Hepatocyte (in vitro differentiated cells): Measurements from ENCODE around the gene FAM89B. TPM values are rescaled to one million over a fixed set of nuclear protein-coding genes. Genes with fewer than 3 reads are reported as not detected.
"Not testable (repeated sequence)": the region's sequence is repeated elsewhere in the genome, so short reads cannot be mapped to it uniquely, and the experiment has no call there.

ENCODE experiments used
- DNase-seq: peaks from one replicate; pipeline ENCODE4 v3.0.0-alpha.2; 2016; ENCODE audit warnings: low spot score
- H2AFZ ChIP-seq: fragments of 200-600 bp; sonication (generic); 2 replicates; pipeline ENCODE4 v1.6.0; 2016; ENCODE audit warnings: antibody characterized with exemption, mild to moderate bottlenecking
- H3K27ac ChIP-seq: fragments of 200-600 bp; sonication (generic); 2 replicates; pipeline ENCODE4 v1.5.1; 2016; ENCODE audit warnings: mild to moderate bottlenecking
- H3K27me3 ChIP-seq: fragments of 200-600 bp; sonication (generic); 2 replicates; pipeline ENCODE4 v1.6.1; 2016
- H3K36me3 ChIP-seq: fragments of 200-600 bp; sonication (generic); replicated peaks from 2 replicates; pipeline ENCODE4 v1.5.1; 2016; ENCODE audit warnings: low read depth; ENCODE audit not compliant: insufficient read depth
- H3K4me1 ChIP-seq: fragments of 200-600 bp; sonication (generic); 2 replicates; pipeline ENCODE4 v1.5.1; 2016; ENCODE audit warnings: mild to moderate bottlenecking, moderate library complexity; ENCODE audit not compliant: insufficient read depth
- H3K4me2 ChIP-seq: fragments of 200-600 bp; sonication (generic); 2 replicates; pipeline ENCODE4 v1.6.0; 2016
- H3K4me3 ChIP-seq: fragments of 200-600 bp; sonication (generic); 2 replicates; pipeline ENCODE4 v1.5.1; 2016; ENCODE audit warnings: mild to moderate bottlenecking
- H3K79me2 ChIP-seq: fragments of 200-600 bp; sonication (generic); 2 replicates; pipeline ENCODE4 v1.6.0; 2017; ENCODE audit warnings: mild to moderate bottlenecking
- H3K9me2 ChIP-seq: fragments of 200-600 bp; sonication (generic); replicated peaks from 2 replicates; pipeline ENCODE4 v1.6.0; 2017; ENCODE audit warnings: mild to moderate bottlenecking; ENCODE audit not compliant: insufficient read depth
- H3K9me3 ChIP-seq: fragments of 200-600 bp; sonication (generic); 2 replicates; pipeline ENCODE4 v1.5.1; 2016; ENCODE audit warnings: low read depth, mild to moderate bottlenecking
- H4K20me1 ChIP-seq: fragments of 200-600 bp; sonication (generic); 2 replicates; pipeline ENCODE4 v1.6.0; 2016; ENCODE audit warnings: mild to moderate bottlenecking; ENCODE audit not compliant: insufficient read depth, poor library complexity, severe bottlenecking
- EZH2 ChIP-seq: fragments of 200-600 bp; sonication (generic); IDR thresholded peaks from 2 replicates; pipeline ENCODE4 v1.6.1; 2016; ENCODE audit warnings: antibody characterized with exemption, mild to moderate bottlenecking, borderline replicate concordance
- EZH2phosphoT487 ChIP-seq: fragments of 200-600 bp; sonication (generic); IDR thresholded peaks from one replicate; pipeline ENCODE4 v1.6.1; 2018; ENCODE audit warnings: antibody characterized with exemption, mild to moderate bottlenecking, low read depth, moderate library complexity; ENCODE audit not compliant: unreplicated experiment, severe bottlenecking
- WGBS: methylation state at CpG from one replicate; pipeline ENCODE4 v1.1.6; 2016; ENCODE audit warnings: low lambda C conversion rate; ENCODE audit errors: missing lambda C conversion rate; 5-methylcytosine and 5-hydroxymethylcytosine counted together
- polyA plus RNA-seq: library from polyadenylated mRNA; unstranded; fragments of >200 nt; fragmentation: Nextera tagmentation; extraction: Ambion mirVana; gene quantifications from 2 replicates; pipeline ENCODE4 v1.2.1, GENCODE V29; 2016
- total RNA-seq: library from RNA; depleted of rRNA; stranded (reverse); fragments of >200 nt; gene quantifications from 2 replicates; pipeline ENCODE4 v1.2.3, GENCODE V29; 2014
- TF ChIP-seq, protein P1 (sequence below): fragments of 200-600 bp; sonication (generic); IDR thresholded peaks from 2 replicates; pipeline ENCODE4 v1.5.1; 2016; ENCODE audit warnings: antibody characterized with exemption, mild to moderate bottlenecking; ENCODE audit not compliant: poor library complexity

The FAM89B gene
- total and polyA plus RNA-seq, 2 experiments from 2014 or later = 34.1 to 112 TPM

DNA sequence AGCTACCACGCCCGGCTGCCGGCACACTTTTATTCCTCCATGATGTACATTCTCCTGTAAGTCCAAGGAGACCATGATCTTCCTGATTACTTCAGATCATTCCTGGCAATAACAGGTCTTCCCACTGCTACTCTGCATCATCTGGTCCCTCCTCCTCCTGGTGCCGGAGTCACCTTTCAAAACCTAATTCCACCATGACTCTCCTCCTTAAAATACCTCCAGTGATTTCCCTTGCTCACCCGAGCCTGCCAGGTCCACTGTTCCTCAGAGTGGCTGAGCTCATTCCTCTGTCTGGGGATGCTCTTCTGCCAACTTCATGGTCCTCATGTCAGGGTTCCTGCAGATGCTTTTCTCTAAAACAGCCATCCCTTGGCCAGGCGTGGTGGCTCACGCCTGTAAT, 10.3 kb upstream of the FAM89B start:
- H3K36me3 ChIP-seq = no peaks in the 10 kb centered on the region
- no peaks in the 10 kb centered on the region for H3K27me3 ChIP-seq
- no peaks in the 10 kb centered on the region for H3K9me2 ChIP-seq
- no peak overlapping the region for H2AFZ ChIP-seq
- no peak overlapping the region for H3K27ac ChIP-seq
- TF ChIP-seq EZH2 = no peak
- TF ChIP-seq, protein P1, sequence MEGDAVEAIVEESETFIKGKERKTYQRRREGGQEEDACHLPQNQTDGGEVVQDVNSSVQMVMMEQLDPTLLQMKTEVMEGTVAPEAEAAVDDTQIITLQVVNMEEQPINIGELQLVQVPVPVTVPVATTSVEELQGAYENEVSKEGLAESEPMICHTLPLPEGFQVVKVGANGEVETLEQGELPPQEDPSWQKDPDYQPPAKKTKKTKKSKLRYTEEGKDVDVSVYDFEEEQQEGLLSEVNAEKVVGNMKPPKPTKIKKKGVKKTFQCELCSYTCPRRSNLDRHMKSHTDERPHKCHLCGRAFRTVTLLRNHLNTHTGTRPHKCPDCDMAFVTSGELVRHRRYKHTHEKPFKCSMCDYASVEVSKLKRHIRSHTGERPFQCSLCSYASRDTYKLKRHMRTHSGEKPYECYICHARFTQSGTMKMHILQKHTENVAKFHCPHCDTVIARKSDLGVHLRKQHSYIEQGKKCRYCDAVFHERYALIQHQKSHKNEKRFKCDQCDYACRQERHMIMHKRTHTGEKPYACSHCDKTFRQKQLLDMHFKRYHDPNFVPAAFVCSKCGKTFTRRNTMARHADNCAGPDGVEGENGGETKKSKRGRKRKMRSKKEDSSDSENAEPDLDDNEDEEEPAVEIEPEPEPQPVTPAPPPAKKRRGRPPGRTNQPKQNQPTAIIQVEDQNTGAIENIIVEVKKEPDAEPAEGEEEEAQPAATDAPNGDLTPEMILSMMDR = no peak
- TF ChIP-seq EZH2phosphoT487 = no peak
- peaks cover 8% of the 10 kb centered on the region for H3K79me2 ChIP-seq
- no peak overlapping the region for H3K4me2 ChIP-seq
- peaks cover 31% of the 10 kb centered on the region for H3K4me1 ChIP-seq
- 89% methylated on average over 7 of the region's 7 CpGs for WGBS
- H3K9me3 ChIP-seq = no peaks in the 10 kb centered on the region
- DNase-seq = no peak
- no peaks in the 10 kb centered on the region for H4K20me1 ChIP-seq
- no peak overlapping the region for H3K4me3 ChIP-seq

DNA sequence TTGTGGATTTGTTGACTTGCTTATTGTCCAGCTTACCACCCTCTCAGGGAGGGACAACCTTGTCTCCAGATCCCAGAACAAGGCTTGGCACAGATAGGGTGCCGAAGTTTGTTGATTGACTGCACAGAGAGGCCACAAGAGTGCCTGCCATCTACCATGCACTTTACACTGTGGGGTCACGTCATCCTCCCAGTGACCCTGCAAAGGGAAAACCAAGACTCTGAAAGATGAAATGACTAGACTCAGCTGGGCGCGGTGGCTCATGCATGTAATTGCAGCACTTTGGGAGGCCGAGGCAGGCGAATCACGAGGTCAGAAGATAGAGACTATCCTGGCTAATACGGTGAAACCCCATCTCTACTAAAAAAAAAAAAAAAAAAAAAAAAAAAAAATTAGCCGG, 9.6 kb upstream of the FAM89B start:
- Histone ChIP-seq H4K20me1 (no peaks in the 10 kb centered on the region), H2AFZ (no peak overlapping the region), H3K4me2 (no peak overlapping the region), H3K9me2 (no peaks in the 10 kb centered on the region), H3K4me3 (no peak overlapping the region), H3K27ac (no peak overlapping the region), H3K27me3 (no peaks in the 10 kb centered on the region), H3K36me3 (no peaks in the 10 kb centered on the region), H3K4me1 (peaks cover 26% of the 10 kb centered on the region), H3K9me3 (no peaks in the 10 kb centered on the region), H3K79me2 (peaks cover 16% of the 10 kb centered on the region)
- TF ChIP-seq EZH2phosphoT487 (no peak), EZH2 (no peak)
- TF ChIP-seq, protein P1 = no peak
- 89% methylated on average over 8 of the region's 9 CpGs for WGBS
- no peak for DNase-seq

DNA sequence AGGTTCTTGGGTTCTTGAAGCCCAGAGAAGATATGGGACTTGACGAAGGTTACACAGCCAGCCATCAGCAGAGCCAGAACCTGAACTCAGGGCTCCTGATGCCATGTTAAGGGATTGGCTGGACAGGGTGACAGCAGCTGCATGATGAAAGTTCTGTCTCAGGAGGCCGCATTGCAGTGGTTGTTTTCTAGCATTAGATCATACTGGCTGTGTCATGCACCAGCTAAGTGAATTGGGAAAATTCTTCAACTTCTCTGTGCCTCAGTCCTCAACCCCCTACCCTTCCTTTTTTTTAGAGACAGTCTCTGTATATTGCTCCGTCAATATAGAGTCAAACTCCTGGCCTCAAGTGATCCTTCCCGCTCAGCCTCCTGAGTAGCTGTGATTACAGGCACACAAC, 8.7 kb upstream of the FAM89B start:
- Histone ChIP-seq H3K4me1 (peaks cover 28% of the 10 kb centered on the region), H3K36me3 (no peaks in the 10 kb centered on the region), H3K9me3 (no peaks in the 10 kb centered on the region), H2AFZ (no peak overlapping the region), H3K4me3 (no peak overlapping the region), H3K4me2 (no peak overlapping the region), H3K27me3 (no peaks in the 10 kb centered on the region), H3K27ac (no peak overlapping the region), H4K20me1 (no peaks in the 10 kb centered on the region), H3K79me2 (peaks cover 24% of the 10 kb centered on the region), H3K9me2 (no peaks in the 10 kb centered on the region)
- 88% methylated on average over 4 of the region's 4 CpGs for WGBS
- TF ChIP-seq, protein P1 = no peak
- TF ChIP-seq EZH2 (no peak), EZH2phosphoT487 (no peak)
- no peak for DNase-seq

DNA sequence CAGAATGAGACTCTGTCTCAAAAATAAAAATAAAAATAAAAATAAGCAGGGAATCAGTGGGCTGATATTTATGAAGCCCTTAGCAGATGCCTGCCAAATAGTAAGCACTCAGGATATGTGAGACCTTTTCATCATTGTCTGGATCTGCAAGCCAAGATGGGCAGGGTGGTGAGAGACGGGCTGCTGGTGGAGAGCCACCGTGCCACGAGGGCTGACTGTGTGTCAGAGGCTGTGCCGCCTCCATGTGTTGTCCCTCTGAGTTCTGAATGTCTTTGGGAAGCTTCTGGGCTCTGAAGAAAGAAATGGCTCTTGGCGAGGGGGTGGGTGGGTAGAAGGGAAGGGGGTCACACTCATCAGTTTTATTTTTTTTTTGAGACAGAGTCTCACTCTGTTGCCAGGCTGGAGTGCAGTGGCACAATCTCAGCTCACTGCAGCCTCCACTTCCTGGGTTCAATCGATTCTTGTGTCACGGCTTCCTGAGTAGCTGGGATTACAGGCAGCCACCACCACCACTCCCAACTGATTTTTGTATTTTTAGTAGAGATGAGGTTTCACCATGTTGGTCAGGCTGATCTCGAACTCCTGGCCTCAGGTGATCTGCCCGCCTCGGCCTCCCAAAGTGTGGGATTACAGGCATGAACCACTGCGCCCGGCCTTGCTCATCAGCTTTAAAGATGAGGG, 7.3 kb upstream of the FAM89B start:
- Histone ChIP-seq H3K4me1 (peaks cover 21% of the 10 kb centered on the region), H3K79me2 (peaks cover 31% of the 10 kb centered on the region)
- not testable (repeated sequence) for H3K4me3 ChIP-seq, H3K27me3 ChIP-seq, DNase-seq, H2AFZ ChIP-seq, H3K36me3 ChIP-seq, H3K9me3 ChIP-seq, H3K9me2 ChIP-seq, H3K4me2 ChIP-seq, H3K27ac ChIP-seq, H4K20me1 ChIP-seq
- WGBS = 93% methylated on average over 12 of the region's 12 CpGs
